ENCODE data around the gene ARNT2. TPM values are rescaled to one million over a fixed set of nuclear protein-coding genes. Genes with fewer than 3 reads are reported as not detected.

The ARNT2 gene
- total and polyA plus RNA-seq, 10 of the 15 experiments (the other 5 are each of a cell fraction or from before 2014, with no cell fraction given): 0.07 to 0.49 (median 0.09) TPM; not detected in 6

- ChIA-PET POLR2A (no interaction called here), RAD21 (ENCODE audit: unreplicated experiment) (interaction anchor here (0.6 kb wide), 1 partner anchor 1430 kb away, joined by 4 read pairs; no protein-coding TSS in a partner anchor), SMC1A (ENCODE audit: uncharacterized antibody, unreplicated experiment) (no interaction called here), CTCF (interaction anchor here (0.9 to 1.2 kb wide), 3 partner anchors 69 to 847 kb away, joined by 3 read pairs; no protein-coding TSS in a partner anchor)
- H3K4me2 ChIP-seq (ENCODE audit: control insufficient read depth, insufficient read depth): no peak overlapping the region
- no peaks in the 10 kb centered on the region for H3K4me1 ChIP-seq (ENCODE audit: control insufficient read depth, insufficient read depth, low read length)
- peak; percentile 69 for ATAC-seq
- no peak for DNase-seq (ENCODE audit: low read depth, low spot score)
- no peak overlapping the region for H3K9ac ChIP-seq (ENCODE audit: control insufficient read depth, insufficient read depth, low read length)
- H2AFZ ChIP-seq (ENCODE audit: control insufficient read depth, low read depth, low read length): no peak overlapping the region
- intact Hi-C loops (cut with micrococcal nuclease; ENCODE audit: unreplicated experiment): no loop called here
- no peak for FAIRE-seq
- H3K9me3 ChIP-seq (replicated peaks; ENCODE audit: control insufficient read depth, insufficient read depth, low read length): no peaks in the 10 kb centered on the region
- in situ Hi-C loops (cut with MboI): no loop called here
- no peaks in the 10 kb centered on the region for H3K79me2 ChIP-seq (ENCODE audit: control insufficient read depth, insufficient read depth, low read length)
- peak; percentile 49 to 72 (median 57) for TF ChIP-seq CTCF (IDR thresholded peaks at IDR 0.05 in 2 of 3, conservative IDR thresholded peaks at IDR 0.05 in 1 of 3; ENCODE audit: control insufficient read depth in 2 of 3, extremely low read depth in 1 of 3, insufficient read depth in 1 of 3, low read depth in 3 of 3, low read length in 3 of 3)
- TF ChIP-seq NR2F1 (conservative IDR thresholded peaks at IDR 0.05): 0 out of 2 replicates have a peak, but pooled peaks have one; percentile 22
- TF ChIP-seq RAD21 (IDR thresholded peaks at IDR 0.05; ENCODE audit: insufficient read depth, low read depth, low read length): peak; percentile 20; the same call in 1 of the 2 replicates
- TF ChIP-seq SMC3 (IDR thresholded peaks at IDR 0.05; ENCODE audit: borderline replicate concordance, low read length): peak; percentile 34
- no peak for TF ChIP-seq PAX5 (IDR thresholded peaks at IDR 0.05; ENCODE audit: borderline replicate concordance, low read depth, low read length)
- 10% methylated on average over 10 of the region's 10 CpGs for WGBS (ENCODE audit: insufficient coverage, insufficient replicate concordance, low lambda C conversion rate, missing lambda C conversion rate)
- no TSS peak for BruUV-seq (replicated peaks)
- H3K27me3 ChIP-seq (replicated peaks in 1 of 2; ENCODE audit: control insufficient read depth in 2 of 2, insufficient read depth in 2 of 2, low read length in 1 of 2): no peaks in the 10 kb centered on the region
- H3K4me3 ChIP-seq: no peak overlapping the region
- H4K20me1 ChIP-seq (ENCODE audit: control insufficient read depth, insufficient read depth): no peaks in the 10 kb centered on the region
- no peaks in the 10 kb centered on the region for H3K36me3 ChIP-seq (ENCODE audit: control insufficient read depth in 2 of 2, insufficient read depth in 2 of 2, low read length in 1 of 2)
- H3K27ac ChIP-seq (ENCODE audit: control insufficient read depth, insufficient read depth): no peak overlapping the region
Measured at GRCh38 chr15:80418892-80419537, 14.8 kb downstream of the ARNT2 start.

Data from GM12878 (cell line).